ENCODE data around the gene GTF2H1.

The GTF2H1 gene

DNA sequence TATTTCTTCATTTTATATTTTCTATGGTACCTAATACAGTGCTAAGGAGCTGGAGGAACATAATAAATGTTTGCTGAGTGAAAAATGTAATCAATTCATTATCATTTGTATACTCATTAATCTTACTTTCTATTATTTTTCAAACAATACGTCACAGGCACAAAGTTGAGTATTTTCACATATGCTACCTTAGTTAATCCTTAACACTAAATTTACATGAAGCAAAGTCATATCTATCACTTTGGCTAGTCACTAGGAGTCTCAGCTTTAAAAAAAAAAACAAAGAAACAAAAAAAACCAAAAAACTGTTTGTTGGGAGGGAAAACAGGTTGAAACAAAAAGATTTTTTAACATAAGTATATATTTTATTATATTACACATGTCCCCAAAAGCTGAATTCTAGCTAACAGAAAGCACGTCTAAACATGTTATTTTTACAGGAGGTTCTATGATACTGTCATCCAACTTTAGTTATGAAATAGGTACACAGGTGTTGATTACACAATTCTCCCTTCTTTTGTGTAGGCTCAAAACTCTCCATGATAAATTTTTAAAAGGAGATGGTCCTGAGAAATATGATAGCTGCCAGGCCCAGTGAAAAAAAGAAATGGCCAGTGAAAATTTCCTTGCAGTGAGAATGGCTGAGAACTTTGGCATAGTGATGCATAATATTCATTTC, 14.8 kb upstream of the GTF2H1 start:
- peaks cover 9 to 76% of the 10 kb centered on the region in 2 experiments; a peak in 2 of 3 replicates for H3K36me3 ChIP-seq (ENCODE audit: control insufficient read depth in 2 of 2, insufficient read depth in 1 of 2, low read length in 2 of 2)
- POLR2A ChIA-PET = interaction anchor here (0.6 to 0.8 kb wide), 2 partner anchors 49 to 87 kb away, joined by 3 to 4 read pairs; partner anchors contain the start of gene LDHA
- no peak for TF ChIP-seq ZNF174 (tag by site-specific recombination; IDR thresholded peaks at IDR 0.05)
- no peak for TF ChIP-seq ZNF658 (tag by site-specific recombination; IDR thresholded peaks at IDR 0.05)
- TF ChIP-seq HOXA7 (CRISPR knock-in tag; IDR thresholded peaks at IDR 0.05; ENCODE audit: borderline replicate concordance) = no peak
- TF ChIP-seq ZNF791 (tag by site-specific recombination; IDR thresholded peaks at IDR 0.05) = no peak
- TF ChIP-seq ZNF19 (tag by site-specific recombination; IDR thresholded peaks at IDR 0.05; ENCODE audit: low read depth) = no peak
- TF ChIP-seq MYNN (tag by site-specific recombination; IDR thresholded peaks at IDR 0.05; ENCODE audit: borderline replicate concordance) = no peak
- TF ChIP-seq, protein P1, sequence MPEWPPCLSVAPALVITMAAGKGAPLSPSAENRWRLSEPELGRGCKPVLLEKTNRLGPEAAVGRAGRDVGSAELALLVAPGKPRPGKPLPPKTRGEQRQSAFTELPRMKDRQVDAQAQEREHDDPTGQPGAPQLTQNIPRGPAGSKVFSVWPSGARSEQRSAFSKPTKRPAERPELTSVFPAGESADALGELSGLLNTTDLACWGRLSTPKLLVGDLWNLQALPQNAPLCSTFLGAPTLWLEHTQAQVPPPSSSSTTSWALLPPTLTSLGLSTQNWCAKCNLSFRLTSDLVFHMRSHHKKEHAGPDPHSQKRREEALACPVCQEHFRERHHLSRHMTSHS (tag by site-specific recombination; IDR thresholded peaks at IDR 0.05) = no peak
- no peak for TF ChIP-seq ZNF501 (tag by site-specific recombination; IDR thresholded peaks at IDR 0.05)
- no peak for TF ChIP-seq KLF1 (tag by site-specific recombination; IDR thresholded peaks at IDR 0.05)
- no peak for TF ChIP-seq ZNF248 (tag by site-specific recombination; IDR thresholded peaks at IDR 0.05)
- no peak for TF ChIP-seq ZNF391 (tag by site-specific recombination; IDR thresholded peaks at IDR 0.05; ENCODE audit: borderline replicate concordance, low read depth)
- no peak for TF ChIP-seq ZNF24 (tag by site-specific recombination; IDR thresholded peaks at IDR 0.05)
- TF ChIP-seq, protein P2, sequence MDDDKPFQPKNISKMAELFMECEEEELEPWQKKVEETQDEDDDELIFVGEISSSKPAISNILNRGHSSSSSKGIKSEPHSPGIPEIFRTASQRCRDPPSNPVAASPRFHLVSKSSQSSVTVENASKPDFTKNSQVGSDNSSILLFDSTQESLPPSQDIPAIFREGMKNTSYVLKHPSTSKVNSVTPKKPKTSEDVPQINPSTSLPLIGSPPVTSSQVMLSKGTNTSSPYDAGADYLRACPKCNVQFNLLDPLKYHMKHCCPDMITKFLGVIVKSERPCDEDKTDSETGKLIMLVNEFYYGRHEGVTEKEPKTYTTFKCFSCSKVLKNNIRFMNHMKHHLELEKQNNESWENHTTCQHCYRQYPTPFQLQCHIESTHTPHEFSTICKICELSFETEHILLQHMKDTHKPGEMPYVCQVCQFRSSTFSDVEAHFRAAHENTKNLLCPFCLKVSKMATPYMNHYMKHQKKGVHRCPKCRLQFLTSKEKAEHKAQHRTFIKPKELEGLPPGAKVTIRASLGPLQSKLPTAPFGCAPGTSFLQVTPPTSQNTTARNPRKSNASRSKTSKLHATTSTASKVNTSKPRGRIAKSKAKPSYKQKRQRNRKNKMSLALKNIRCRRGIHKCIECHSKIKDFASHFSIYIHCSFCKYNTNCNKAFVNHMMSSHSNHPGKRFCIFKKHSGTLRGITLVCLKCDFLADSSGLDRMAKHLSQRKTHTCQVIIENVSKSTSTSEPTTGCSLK (tag by site-specific recombination; IDR thresholded peaks at IDR 0.05) = no peak
- TF ChIP-seq, protein P3, sequence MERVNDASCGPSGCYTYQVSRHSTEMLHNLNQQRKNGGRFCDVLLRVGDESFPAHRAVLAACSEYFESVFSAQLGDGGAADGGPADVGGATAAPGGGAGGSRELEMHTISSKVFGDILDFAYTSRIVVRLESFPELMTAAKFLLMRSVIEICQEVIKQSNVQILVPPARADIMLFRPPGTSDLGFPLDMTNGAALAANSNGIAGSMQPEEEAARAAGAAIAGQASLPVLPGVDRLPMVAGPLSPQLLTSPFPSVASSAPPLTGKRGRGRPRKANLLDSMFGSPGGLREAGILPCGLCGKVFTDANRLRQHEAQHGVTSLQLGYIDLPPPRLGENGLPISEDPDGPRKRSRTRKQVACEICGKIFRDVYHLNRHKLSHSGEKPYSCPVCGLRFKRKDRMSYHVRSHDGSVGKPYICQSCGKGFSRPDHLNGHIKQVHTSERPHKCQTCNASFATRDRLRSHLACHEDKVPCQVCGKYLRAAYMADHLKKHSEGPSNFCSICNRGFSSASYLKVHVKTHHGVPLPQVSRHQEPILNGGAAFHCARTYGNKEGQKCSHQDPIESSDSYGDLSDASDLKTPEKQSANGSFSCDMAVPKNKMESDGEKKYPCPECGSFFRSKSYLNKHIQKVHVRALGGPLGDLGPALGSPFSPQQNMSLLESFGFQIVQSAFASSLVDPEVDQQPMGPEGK (tag by site-specific recombination; IDR thresholded peaks at IDR 0.05) = no peak
- no peak for TF ChIP-seq REPIN1 (tag by site-specific recombination; IDR thresholded peaks at IDR 0.05; ENCODE audit: low read depth)
- TF ChIP-seq, protein P4, sequence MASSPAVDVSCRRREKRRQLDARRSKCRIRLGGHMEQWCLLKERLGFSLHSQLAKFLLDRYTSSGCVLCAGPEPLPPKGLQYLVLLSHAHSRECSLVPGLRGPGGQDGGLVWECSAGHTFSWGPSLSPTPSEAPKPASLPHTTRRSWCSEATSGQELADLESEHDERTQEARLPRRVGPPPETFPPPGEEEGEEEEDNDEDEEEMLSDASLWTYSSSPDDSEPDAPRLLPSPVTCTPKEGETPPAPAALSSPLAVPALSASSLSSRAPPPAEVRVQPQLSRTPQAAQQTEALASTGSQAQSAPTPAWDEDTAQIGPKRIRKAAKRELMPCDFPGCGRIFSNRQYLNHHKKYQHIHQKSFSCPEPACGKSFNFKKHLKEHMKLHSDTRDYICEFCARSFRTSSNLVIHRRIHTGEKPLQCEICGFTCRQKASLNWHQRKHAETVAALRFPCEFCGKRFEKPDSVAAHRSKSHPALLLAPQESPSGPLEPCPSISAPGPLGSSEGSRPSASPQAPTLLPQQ (tag by site-specific recombination; IDR thresholded peaks at IDR 0.05) = no peak
- TF ChIP-seq, protein P5, sequence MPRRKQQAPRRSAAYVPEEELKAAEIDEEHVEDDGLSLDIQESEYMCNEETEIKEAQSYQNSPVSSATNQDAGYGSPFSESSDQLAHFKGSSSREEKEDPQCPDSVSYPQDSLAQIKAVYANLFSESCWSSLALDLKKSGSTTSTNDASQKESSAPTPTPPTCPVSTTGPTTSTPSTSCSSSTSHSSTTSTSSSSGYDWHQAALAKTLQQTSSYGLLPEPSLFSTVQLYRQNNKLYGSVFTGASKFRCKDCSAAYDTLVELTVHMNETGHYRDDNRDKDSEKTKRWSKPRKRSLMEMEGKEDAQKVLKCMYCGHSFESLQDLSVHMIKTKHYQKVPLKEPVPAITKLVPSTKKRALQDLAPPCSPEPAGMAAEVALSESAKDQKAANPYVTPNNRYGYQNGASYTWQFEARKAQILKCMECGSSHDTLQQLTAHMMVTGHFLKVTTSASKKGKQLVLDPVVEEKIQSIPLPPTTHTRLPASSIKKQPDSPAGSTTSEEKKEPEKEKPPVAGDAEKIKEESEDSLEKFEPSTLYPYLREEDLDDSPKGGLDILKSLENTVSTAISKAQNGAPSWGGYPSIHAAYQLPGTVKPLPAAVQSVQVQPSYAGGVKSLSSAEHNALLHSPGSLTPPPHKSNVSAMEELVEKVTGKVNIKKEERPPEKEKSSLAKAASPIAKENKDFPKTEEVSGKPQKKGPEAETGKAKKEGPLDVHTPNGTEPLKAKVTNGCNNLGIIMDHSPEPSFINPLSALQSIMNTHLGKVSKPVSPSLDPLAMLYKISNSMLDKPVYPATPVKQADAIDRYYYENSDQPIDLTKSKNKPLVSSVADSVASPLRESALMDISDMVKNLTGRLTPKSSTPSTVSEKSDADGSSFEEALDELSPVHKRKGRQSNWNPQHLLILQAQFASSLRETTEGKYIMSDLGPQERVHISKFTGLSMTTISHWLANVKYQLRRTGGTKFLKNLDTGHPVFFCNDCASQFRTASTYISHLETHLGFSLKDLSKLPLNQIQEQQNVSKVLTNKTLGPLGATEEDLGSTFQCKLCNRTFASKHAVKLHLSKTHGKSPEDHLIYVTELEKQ (tag by site-specific recombination; IDR thresholded peaks at IDR 0.05; ENCODE audit: borderline replicate concordance) = no peak
- TF ChIP-seq, protein P6, sequence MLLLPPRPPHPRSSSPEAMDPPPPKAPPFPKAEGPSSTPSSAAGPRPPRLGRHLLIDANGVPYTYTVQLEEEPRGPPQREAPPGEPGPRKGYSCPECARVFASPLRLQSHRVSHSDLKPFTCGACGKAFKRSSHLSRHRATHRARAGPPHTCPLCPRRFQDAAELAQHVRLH (tag by site-specific recombination; IDR thresholded peaks at IDR 0.05) = no peak
- TF ChIP-seq, protein P7, sequence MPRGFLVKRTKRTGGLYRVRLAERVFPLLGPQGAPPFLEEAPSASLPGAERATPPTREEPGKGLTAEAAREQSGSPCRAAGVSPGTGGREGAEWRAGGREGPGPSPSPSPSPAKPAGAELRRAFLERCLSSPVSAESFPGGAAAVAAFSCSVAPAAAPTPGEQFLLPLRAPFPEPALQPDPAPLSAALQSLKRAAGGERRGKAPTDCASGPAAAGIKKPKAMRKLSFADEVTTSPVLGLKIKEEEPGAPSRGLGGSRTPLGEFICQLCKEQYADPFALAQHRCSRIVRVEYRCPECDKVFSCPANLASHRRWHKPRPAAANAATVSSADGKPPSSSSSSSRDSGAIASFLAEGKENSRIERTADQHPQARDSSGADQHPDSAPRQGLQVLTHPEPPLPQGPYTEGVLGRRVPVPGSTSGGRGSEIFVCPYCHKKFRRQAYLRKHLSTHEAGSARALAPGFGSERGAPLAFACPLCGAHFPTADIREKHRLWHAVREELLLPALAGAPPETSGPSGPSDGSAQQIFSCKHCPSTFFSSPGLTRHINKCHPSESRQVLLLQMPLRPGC (tag by site-specific recombination; IDR thresholded peaks at IDR 0.05) = no peak
- no peaks in the 10 kb centered on the region for H3K9me3 ChIP-seq (ENCODE audit: control insufficient read depth, insufficient read depth, low read depth, low read length)
- H3K4me1 ChIP-seq (ENCODE audit: control insufficient read depth, insufficient read depth, low read length) = no peaks in the 10 kb centered on the region
- H3K4me3 ChIP-seq (ENCODE audit: low read depth, low read length) = no peak overlapping the region
- CTCF ChIA-PET = interaction anchor here (1.0 kb wide), 1 partner anchor 14 kb away, joined by 3 read pairs; the partner anchor contains the start of gene HPS5
- no peak overlapping the region for H3K27ac ChIP-seq (ENCODE audit: extremely low read depth, low read depth, low read length)

All from HEK293 (cell line).